OCI-LY1 (cell line): ENCODE results near the gene ABLIM3.

Experiments used
- H2AFZ ChIP-seq: fragments of 200-600 bp; sonication (generic), shearing (Covaris generic); 2 replicates; pipeline ENCODE4 v1.6.0; 2014; ENCODE audit warnings: antibody characterized with exemption, mild to moderate bottlenecking, low read length
- H3F3A ChIP-seq: fragments of 200-600 bp; sonication (generic), shearing (Covaris generic); 2 replicates; pipeline ENCODE4 v1.6.0; 2014; ENCODE audit warnings: mild to moderate bottlenecking, antibody characterized with exemption, low read length, moderate library complexity; ENCODE audit not compliant: insufficient read depth
- H3K27ac ChIP-seq: fragments of 200-600 bp; sonication (generic); 2 replicates; pipeline ENCODE4 v1.5.1; 2014; ENCODE audit warnings: low read length, mixed run types, mild to moderate bottlenecking, low read depth; ENCODE audit not compliant: poor library complexity, severe bottlenecking
- H3K27me3 ChIP-seq: fragments of 200-600 bp; sonication (generic); 2 replicates; pipeline ENCODE4 v1.6.0; 2014; ENCODE audit warnings: antibody characterized with exemption, mild to moderate bottlenecking, low read length, moderate library complexity; ENCODE audit not compliant: insufficient read depth
- H3K36me3 ChIP-seq: fragments of 200-600 bp; sonication (generic); 2 replicates; pipeline ENCODE4 v1.6.1; 2014; ENCODE audit warnings: mild to moderate bottlenecking, antibody characterized with exemption, low read length, moderate library complexity, mixed read lengths; ENCODE audit not compliant: insufficient read depth
- H3K4me1 ChIP-seq: fragments of 200-600 bp; sonication (generic); 2 replicates; pipeline ENCODE4 v1.5.1; 2014; ENCODE audit warnings: mild to moderate bottlenecking, low read length, moderate library complexity; ENCODE audit not compliant: insufficient read depth, severe bottlenecking
- H3K4me2 ChIP-seq: fragments of 200-600 bp; sonication (generic), shearing (Covaris generic); 2 replicates; pipeline ENCODE4 v1.6.1; 2014; ENCODE audit warnings: low read length
- H3K4me3 ChIP-seq: fragments of 200-600 bp; sonication (generic); 2 replicates; pipeline ENCODE4 v1.5.1; 2014; ENCODE audit warnings: low read length, low read depth, mild to moderate bottlenecking, mixed read lengths; ENCODE audit not compliant: poor library complexity, severe bottlenecking
- H3K79me2 ChIP-seq: fragments of 200-600 bp; shearing (Covaris generic); 2 replicates; pipeline ENCODE4 v1.6.1; 2016; ENCODE audit warnings: mixed run types, low read length, mixed read lengths; ENCODE audit not compliant: insufficient read depth
- H3K9ac ChIP-seq: fragments of 200-600 bp; sonication (generic), shearing (Covaris generic); 2 replicates; pipeline ENCODE4 v1.6.1; 2014; ENCODE audit warnings: mild to moderate bottlenecking, low read length, mixed read lengths
- H3K9me2 ChIP-seq: fragments of 200-600 bp; sonication (generic), shearing (Covaris generic); 2 replicates; pipeline ENCODE4 v1.6.1; 2014; ENCODE audit warnings: low read depth, mild to moderate bottlenecking, low read length, mixed read lengths
- H3K9me3 ChIP-seq: fragments of 200-600 bp; shearing (Covaris generic); 2 replicates; pipeline ENCODE4 v1.6.1; 2014; ENCODE audit warnings: low read length, mixed read lengths
- H4K20me1 ChIP-seq: fragments of 200-600 bp; sonication (generic), shearing (Covaris generic); 2 replicates; pipeline ENCODE4 v1.6.0; 2016; ENCODE audit warnings: mild to moderate bottlenecking, low read length; ENCODE audit not compliant: insufficient read depth
- EZH2 ChIP-seq: fragments of 200-600 bp; sonication (generic), shearing (Covaris generic); IDR thresholded peaks from 2 replicates; pipeline ENCODE4 v1.8.0; 2017; ENCODE audit warnings: borderline replicate concordance, mixed run types, mild to moderate bottlenecking, antibody characterized with exemption, low read length, moderate library complexity, mixed read lengths
- TF ChIP-seq, protein P1 (sequence below): fragments of 200-600 bp; sonication (generic), shearing (Covaris generic); IDR thresholded peaks from 2 replicates; pipeline ENCODE4 v1.5.1; 2017; ENCODE audit warnings: mild to moderate bottlenecking, antibody characterized with exemption, low read length, moderate library complexity, mixed read lengths

ABLIM3 gene

DNA sequence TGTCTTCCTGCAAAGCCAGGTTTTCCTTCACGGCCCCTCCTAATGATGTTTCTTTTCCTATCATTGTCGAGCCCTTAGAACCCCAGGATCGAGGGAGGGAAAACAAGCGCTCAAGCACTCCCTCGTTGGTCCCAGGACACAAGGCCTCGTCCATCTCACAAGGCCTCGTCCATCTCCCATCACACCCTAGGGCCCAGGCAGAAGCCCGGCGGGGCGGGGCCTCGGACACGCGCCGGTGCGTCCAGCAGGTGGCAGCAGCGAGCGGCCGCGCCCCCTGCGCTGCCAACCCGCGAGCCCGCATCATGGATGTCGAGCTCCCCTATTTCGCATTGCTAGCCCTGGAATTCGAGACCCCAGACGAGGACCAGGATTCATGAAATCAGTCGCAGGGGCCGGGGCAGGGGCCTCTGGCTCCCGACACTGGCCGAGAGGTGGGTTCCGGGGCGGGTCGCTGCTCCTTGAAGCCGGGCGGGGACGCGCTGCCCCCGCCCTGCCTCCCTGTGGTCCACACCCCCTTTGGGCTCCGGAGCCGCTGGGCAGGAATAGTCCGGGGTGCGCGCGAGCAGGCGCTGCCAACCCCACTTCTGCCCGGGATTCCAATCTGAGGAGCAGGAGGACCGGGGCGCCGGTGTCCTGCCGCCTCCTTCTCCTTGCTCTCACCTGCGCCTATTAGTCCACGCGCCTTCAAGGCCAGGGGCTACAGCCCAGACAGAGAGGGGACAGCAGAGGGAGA, at the start of gene ABLIM3:
Gene ABLIM3, plus strand, starts transcription at position 270 of the 733 bp plus-strand sequence. CDS start 603 bp downstream, outside the sequence.
- Histone ChIP-seq H3K36me3 (no peaks in the 10 kb centered on the region), H3K9me2 (no peaks in the 10 kb centered on the region), H3K4me1 (no peaks in the 10 kb centered on the region), H3K9ac (no peak within 1 kb of the TSS), H3K4me3 (no peak within 1 kb of the TSS), H3K9me3 (no peaks in the 10 kb centered on the region), H3K79me2 (no peaks in the 10 kb centered on the region), H3F3A (no peaks in the 10 kb centered on the region), H3K4me2 (no peak within 1 kb of the TSS), H4K20me1 (no peaks in the 10 kb centered on the region), H3K27me3 (no peaks in the 10 kb centered on the region), H2AFZ (no peak within 1 kb of the TSS), H3K27ac (no peak within 1 kb of the TSS)
- TF ChIP-seq, protein P1, sequence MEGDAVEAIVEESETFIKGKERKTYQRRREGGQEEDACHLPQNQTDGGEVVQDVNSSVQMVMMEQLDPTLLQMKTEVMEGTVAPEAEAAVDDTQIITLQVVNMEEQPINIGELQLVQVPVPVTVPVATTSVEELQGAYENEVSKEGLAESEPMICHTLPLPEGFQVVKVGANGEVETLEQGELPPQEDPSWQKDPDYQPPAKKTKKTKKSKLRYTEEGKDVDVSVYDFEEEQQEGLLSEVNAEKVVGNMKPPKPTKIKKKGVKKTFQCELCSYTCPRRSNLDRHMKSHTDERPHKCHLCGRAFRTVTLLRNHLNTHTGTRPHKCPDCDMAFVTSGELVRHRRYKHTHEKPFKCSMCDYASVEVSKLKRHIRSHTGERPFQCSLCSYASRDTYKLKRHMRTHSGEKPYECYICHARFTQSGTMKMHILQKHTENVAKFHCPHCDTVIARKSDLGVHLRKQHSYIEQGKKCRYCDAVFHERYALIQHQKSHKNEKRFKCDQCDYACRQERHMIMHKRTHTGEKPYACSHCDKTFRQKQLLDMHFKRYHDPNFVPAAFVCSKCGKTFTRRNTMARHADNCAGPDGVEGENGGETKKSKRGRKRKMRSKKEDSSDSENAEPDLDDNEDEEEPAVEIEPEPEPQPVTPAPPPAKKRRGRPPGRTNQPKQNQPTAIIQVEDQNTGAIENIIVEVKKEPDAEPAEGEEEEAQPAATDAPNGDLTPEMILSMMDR = peak; percentile 71
- no peak for TF ChIP-seq EZH2

- Histone ChIP-seq H3K27me3 (no peaks in the 10 kb centered on the region), H3K4me1 (no peaks in the 10 kb centered on the region), H3K9ac (no peak overlapping the region), H3K27ac (no peak overlapping the region), H3F3A (no peaks in the 10 kb centered on the region), H3K79me2 (no peaks in the 10 kb centered on the region), H3K4me3 (no peak overlapping the region), H3K36me3 (no peaks in the 10 kb centered on the region), H3K9me3 (no peaks in the 10 kb centered on the region), H2AFZ (no peak overlapping the region), H4K20me1 (no peaks in the 10 kb centered on the region), H3K4me2 (no peak overlapping the region), H3K9me2 (no peaks in the 10 kb centered on the region)
- TF ChIP-seq EZH2 = no peak
- TF ChIP-seq, protein P1 = no peak
Observed at GRCh38 chr5:149093625-149094024, 47.7 kb upstream of the ABLIM3 start.

DNA sequence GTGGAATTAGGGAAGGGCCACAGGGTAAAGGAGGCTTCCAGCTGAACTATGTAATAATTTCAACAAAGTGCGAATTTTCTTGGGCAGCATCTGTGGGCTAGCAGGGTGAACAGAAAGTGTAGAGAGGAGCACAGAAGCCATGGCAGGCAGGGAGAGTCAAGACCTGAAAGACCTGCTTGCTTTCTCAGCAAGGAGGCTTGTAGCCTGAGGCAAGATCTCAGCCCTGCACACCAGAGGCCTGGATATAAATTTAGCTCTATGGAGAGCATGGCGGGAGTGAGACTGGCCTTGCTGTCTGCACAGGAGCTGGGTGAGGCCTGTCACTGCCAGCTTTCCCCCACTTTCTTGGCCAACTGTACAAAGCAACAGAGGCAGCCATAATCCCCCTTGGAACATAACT, 46.3 kb upstream of the ABLIM3 start:
- no peaks in the 10 kb centered on the region for H3K9me2 ChIP-seq
- no peak overlapping the region for H3K4me3 ChIP-seq
- H3K79me2 ChIP-seq = no peaks in the 10 kb centered on the region
- H4K20me1 ChIP-seq = no peaks in the 10 kb centered on the region
- H3K4me2 ChIP-seq = no peak overlapping the region
- no peaks in the 10 kb centered on the region for H3F3A ChIP-seq
- no peak overlapping the region for H3K9ac ChIP-seq
- no peaks in the 10 kb centered on the region for H3K36me3 ChIP-seq
- H2AFZ ChIP-seq = no peak overlapping the region
- H3K4me1 ChIP-seq = no peaks in the 10 kb centered on the region
- no peaks in the 10 kb centered on the region for H3K9me3 ChIP-seq
- H3K27me3 ChIP-seq = no peaks in the 10 kb centered on the region
- no peak for TF ChIP-seq EZH2
- no peak overlapping the region for H3K27ac ChIP-seq

DNA sequence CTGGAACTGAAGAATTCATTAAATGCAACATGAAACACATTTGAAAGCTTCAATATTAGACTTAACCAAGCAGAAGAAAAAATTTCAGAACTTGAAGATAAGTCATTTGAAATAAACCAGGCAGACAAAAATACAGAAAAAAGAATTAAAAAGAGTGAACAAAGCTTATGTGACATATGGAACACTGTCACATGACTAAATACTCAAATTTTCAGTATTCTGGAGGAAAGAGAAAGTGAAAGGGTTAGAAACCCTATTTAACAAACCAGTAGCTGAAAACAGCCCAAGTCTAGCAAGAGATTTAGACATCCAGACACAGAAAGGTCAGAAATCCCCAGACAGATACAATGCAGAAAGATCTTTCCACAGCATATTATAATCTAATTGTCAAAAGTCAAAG, 41.4 kb upstream of the ABLIM3 start:
- no peaks in the 10 kb centered on the region for H4K20me1 ChIP-seq
- H3K9me2 ChIP-seq = no peaks in the 10 kb centered on the region
- no peak overlapping the region for H2AFZ ChIP-seq
- H3K4me1 ChIP-seq = no peaks in the 10 kb centered on the region
- no peaks in the 10 kb centered on the region for H3K36me3 ChIP-seq
- H3F3A ChIP-seq = no peaks in the 10 kb centered on the region
- H3K27me3 ChIP-seq = no peaks in the 10 kb centered on the region
- H3K27ac ChIP-seq = no peak overlapping the region
- no peak overlapping the region for H3K4me2 ChIP-seq
- H3K9ac ChIP-seq = no peak overlapping the region
- H3K79me2 ChIP-seq = no peaks in the 10 kb centered on the region
- H3K9me3 ChIP-seq = no peaks in the 10 kb centered on the region
- no peak overlapping the region for H3K4me3 ChIP-seq
- TF ChIP-seq, protein P1 = no peak
- TF ChIP-seq EZH2 = no peak
